IMR-90 (cell line): ENCODE results near the gene GPI. TPM values are rescaled to one million over a fixed set of nuclear protein-coding genes. Genes with fewer than 3 reads are reported as not detected.

Experiments used
- ATAC-seq: fragments of 200-7000 bp; cut with Tn5 transposase; 2 replicates; pipeline ENCODE4 v1.9.1; 2020; ENCODE audit warnings: low read depth, mild to moderate bottlenecking, moderate library complexity
- BruUV-seq: library from RNA; stranded (reverse); fragments of 400-500 nt; replicated peaks from 2 replicates; lab custom pipeline; 2021; lab: Mats Ljungman, UMichigan
- CTCF ChIA-PET: fragments of 300-600 bp; formaldehyde crosslinking; extraction: SDS; loops from one replicate; lab custom pipeline; 2021; ENCODE audit warnings: antibody characterized with exemption; lab: Yijun Ruan, JAX
- POLR2A ChIA-PET: fragments of 300-600 bp; sonication (Branson Sonifier 250); formaldehyde crosslinking; loops from one replicate; lab custom pipeline; 2022; ENCODE audit warnings: antibody characterized with exemption; ENCODE audit not compliant: unreplicated experiment; lab: Charles Lee
- DNase-seq: peaks from one replicate; pipeline ENCODE4 v3.0.0; 2013
- H2AFZ ChIP-seq: replicated peaks from 2 replicates; pipeline ENCODE3; 2013; ENCODE audit warnings: low read length, mild to moderate bottlenecking; ENCODE audit not compliant: poor library complexity
- H2AK5ac ChIP-seq: 2 replicates; pipeline ENCODE4 v1.6.1; 2013; ENCODE audit warnings: low read depth, low read length, inconsistent platforms
- H2AK9ac ChIP-seq: replicated peaks from 2 replicates; pipeline ENCODE3; 2013; ENCODE audit warnings: mild to moderate bottlenecking, low read depth, low read length, moderate library complexity; ENCODE audit not compliant: poor library complexity
- H2BK120ac ChIP-seq: 2 replicates; pipeline ENCODE4 v1.6.1; 2013; ENCODE audit warnings: low read depth, low read length, inconsistent platforms
- H2BK15ac ChIP-seq: 3 replicates; pipeline ENCODE4 v1.6.1; 2013; ENCODE audit warnings: low read depth, low read length, inconsistent platforms
- H2BK20ac ChIP-seq: 2 replicates; pipeline ENCODE4 v1.6.1; 2013; ENCODE audit warnings: low read depth, mild to moderate bottlenecking, inconsistent platforms, low read length, moderate library complexity
- H2BK5ac ChIP-seq: 2 replicates; pipeline ENCODE4 v1.6.1; 2013; ENCODE audit warnings: mild to moderate bottlenecking, low read depth, low read length, inconsistent platforms; ENCODE audit not compliant: poor library complexity, severe bottlenecking
- H3K14ac ChIP-seq: replicated peaks from 2 replicates; pipeline ENCODE4 v1.6.1; 2013; ENCODE audit warnings: low read depth, low read length, inconsistent platforms
- H3K18ac ChIP-seq: 2 replicates; pipeline ENCODE4 v1.6.1; 2013; ENCODE audit warnings: low read depth, low read length, control low read depth
- H3K23ac ChIP-seq: 2 replicates; pipeline ENCODE4 v1.6.1; 2013; ENCODE audit warnings: low read depth, low read length, inconsistent platforms
- H3K27ac ChIP-seq: 2 replicates; pipeline ENCODE4 v1.5.1; 2013; ENCODE audit warnings: mild to moderate bottlenecking, control low read depth, low read length; ENCODE audit not compliant: insufficient read depth
- H3K27me3 ChIP-seq: 2 replicates; pipeline ENCODE4 v1.6.1; 2013; ENCODE audit warnings: low read length; ENCODE audit not compliant: control insufficient read depth, insufficient read depth
- H3K36me3 ChIP-seq: 2 replicates; pipeline ENCODE4 v1.6.1; 2013; ENCODE audit warnings: low read length, mixed read lengths; ENCODE audit not compliant: control insufficient read depth, insufficient read depth
- H3K4ac ChIP-seq: 2 replicates; pipeline ENCODE4 v1.6.1; 2013; ENCODE audit warnings: low read depth, low read length, inconsistent platforms
- H3K4me1 ChIP-seq: 2 replicates; pipeline ENCODE4 v1.6.1; 2013; ENCODE audit warnings: low read length, mixed read lengths; ENCODE audit not compliant: control insufficient read depth, insufficient read depth
- H3K4me2 ChIP-seq: 2 replicates; pipeline ENCODE4 v1.6.1; 2013; ENCODE audit warnings: low read depth, mild to moderate bottlenecking, control low read depth, low read length, moderate library complexity
- H3K4me3 ChIP-seq: 2 replicates; pipeline ENCODE4 v1.5.1; 2013; ENCODE audit warnings: low read depth, mild to moderate bottlenecking, control low read depth, low read length, moderate library complexity; ENCODE audit not compliant: insufficient read depth
- H3K56ac ChIP-seq: 2 replicates; pipeline ENCODE4 v1.6.1; 2013; ENCODE audit warnings: low read length, inconsistent platforms; ENCODE audit not compliant: insufficient read depth; ENCODE audit errors: extremely low read depth
- H3K79me1 ChIP-seq, 2 experiments: 2 replicates each; pipeline ENCODE4 v1.6.1; 2013; ENCODE audit warnings: low read length in 2 of 2, inconsistent platforms in 1 of 2, low read depth in 1 of 2
- H3K9ac ChIP-seq: 2 replicates; pipeline ENCODE4 v1.6.1; 2013; ENCODE audit warnings: low read depth, low read length, control low read depth
- H3K9me1 ChIP-seq: 2 replicates; pipeline ENCODE4 v1.6.1; 2013; ENCODE audit warnings: low read length, inconsistent platforms; ENCODE audit not compliant: insufficient read depth
- H3K9me3 ChIP-seq: 2 replicates; pipeline ENCODE4 v1.6.1; 2013; ENCODE audit warnings: low read length; ENCODE audit not compliant: control insufficient read depth, insufficient read depth
- H4K20me1 ChIP-seq: 2 replicates; pipeline ENCODE4 v1.6.1; 2013; ENCODE audit warnings: low read length, inconsistent platforms; ENCODE audit not compliant: insufficient read depth
- H4K5ac ChIP-seq: 2 replicates; pipeline ENCODE4 v1.6.1; 2013; ENCODE audit warnings: mild to moderate bottlenecking, low read depth, low read length, control low read depth
- H4K8ac ChIP-seq, 2 experiments: 2 replicates each; pipeline ENCODE4 v1.6.1; 2013; ENCODE audit warnings: low read depth in 2 of 2, low read length in 2 of 2, control low read depth in 1 of 2, inconsistent platforms in 1 of 2
- H4K91ac ChIP-seq: 2 replicates; pipeline ENCODE4 v1.6.1; 2013; ENCODE audit warnings: low read depth, low read length, inconsistent platforms; ENCODE audit not compliant: insufficient read depth
- MXI1 ChIP-seq: IDR thresholded peaks from 2 replicates; pipeline ENCODE4 v1.6.1; 2012; ENCODE audit warnings: low read depth, mild to moderate bottlenecking, low read length, moderate library complexity, borderline replicate concordance
- WGBS, 2 experiments: methylation state at CpG; one replicate each; pipeline versions ENCODE4 v1.1.5 to v1.1.7; 2013; ENCODE audit warnings: missing lambda C conversion rate in 2 of 2; ENCODE audit not compliant: insufficient read length in 1 of 2; ENCODE audit errors: extremely low coverage in 2 of 2; 5-methylcytosine and 5-hydroxymethylcytosine counted together
- dilution Hi-C: fragments of 300-500 bp; cut with HindIII; formaldehyde crosslinking; loops from one replicate; pipeline ENCODE4 v1.14.3; 2018; ENCODE audit warnings: low sequenced_read_pairs; ENCODE audit not compliant: unreplicated experiment
- in situ Hi-C: fragments of 300-500 bp; cut with MboI; formaldehyde crosslinking; loops from 3 replicates; pipeline ENCODE4 v1.14.3; 2019; ENCODE audit warnings: low sequenced_read_pairs, inconsistent platforms, mixed read lengths
- intact Hi-C: fragments of 100-400 bp; cut with micrococcal nuclease; formaldehyde crosslinking; loops from 2 replicates; pipeline ENCODE4 v1.10.0; 2022
- polyA plus RNA-seq, 3 experiments: library from polyadenylated mRNA; depleted of rRNA; stranded (reverse); fragments of >200 nt; gene quantifications; 2 replicates each; pipeline ENCODE4 v1.2.3, GENCODE V29; 2012; ENCODE audit warnings: low replicate concordance in 1 of 3
- total RNA-seq: library from RNA; depleted of rRNA; stranded (reverse); fragments of >200 nt; gene quantifications from 2 replicates; pipeline ENCODE4 v1.2.3, GENCODE V29; 2012

Gene GPI
- total and polyA plus RNA-seq, 2 of the 4 experiments (the other 2 are of a cell fraction): 147 to 239 TPM

DNA sequence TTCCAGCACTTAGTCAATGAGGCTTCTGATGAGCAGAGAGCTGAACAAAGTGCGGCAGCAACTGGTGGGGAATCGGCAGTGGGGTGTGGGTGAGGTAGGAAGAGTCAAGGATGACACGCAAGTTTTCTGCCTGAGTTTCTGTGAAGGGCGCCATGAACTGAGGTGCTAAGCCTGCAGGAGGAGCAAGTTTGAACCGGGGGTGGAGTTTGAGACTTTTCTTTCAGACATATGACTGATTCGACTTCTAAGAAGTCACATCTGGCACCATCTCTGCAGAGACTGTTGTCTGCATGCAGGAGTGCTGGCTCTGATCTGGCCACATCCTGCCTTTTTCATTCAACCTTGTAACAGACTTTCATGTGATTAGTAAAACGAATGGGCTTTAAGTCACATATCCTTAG is 14.8 kb upstream of the GPI start:
- Histone ChIP-seq H3K27me3 (no peaks in the 10 kb centered on the region), H2AK9ac (no peak overlapping the region), H4K8ac (no peak overlapping the region), H2BK15ac (no peak overlapping the region), H4K91ac (no peak overlapping the region), H3K23ac (no peak overlapping the region), H2BK5ac (no peak overlapping the region), H3K4me3 (no peak overlapping the region), H3K9ac (no peak overlapping the region), H3K4me2 (no peak overlapping the region), H3K4ac (no peak overlapping the region), H3K18ac (no peak overlapping the region), H3K27ac (no peak overlapping the region), H3K4me1 (no peaks in the 10 kb centered on the region), H2AFZ (no peak overlapping the region), H3K9me3 (no peaks in the 10 kb centered on the region), H4K20me1 (peaks cover 5% of the 10 kb centered on the region; the same call in 1 of the 2 replicates), H3K36me3 (peaks cover 49% of the 10 kb centered on the region), H3K79me1 (peaks cover 8 to 28% of the 10 kb centered on the region in 2 experiments; a peak in 3 of 4 replicates), H3K14ac (no peak overlapping the region), H3K9me1 (no peaks in the 10 kb centered on the region), H2AK5ac (no peak overlapping the region), H2BK20ac (no peak overlapping the region), H4K5ac (no peak overlapping the region), H2BK120ac (no peak overlapping the region), H3K56ac (no peak overlapping the region)
- ATAC-seq: no peak
- CTCF ChIA-PET: no interaction called here
- no peak for TF ChIP-seq MXI1
- dilution Hi-C loops (no loop called here), intact Hi-C loops (no loop called here), in situ Hi-C loops (no loop called here)
- no TSS peak for BruUV-seq
- DNase-seq: peak; percentile 43
- WGBS, 2 experiments: 96% methylated on average over 4 of the region's 7 CpGs; no CpG with 5 or more reads in 1 of the 2 experiments
- POLR2A ChIA-PET: no interaction called here
